ENCODE data around the gene PAQR6. TPM values are rescaled to one million over a fixed set of nuclear protein-coding genes. Genes with fewer than 3 reads are reported as not detected.

Gene PAQR6
- total RNA-seq, 1 donor = 0.43 TPM

DNA sequence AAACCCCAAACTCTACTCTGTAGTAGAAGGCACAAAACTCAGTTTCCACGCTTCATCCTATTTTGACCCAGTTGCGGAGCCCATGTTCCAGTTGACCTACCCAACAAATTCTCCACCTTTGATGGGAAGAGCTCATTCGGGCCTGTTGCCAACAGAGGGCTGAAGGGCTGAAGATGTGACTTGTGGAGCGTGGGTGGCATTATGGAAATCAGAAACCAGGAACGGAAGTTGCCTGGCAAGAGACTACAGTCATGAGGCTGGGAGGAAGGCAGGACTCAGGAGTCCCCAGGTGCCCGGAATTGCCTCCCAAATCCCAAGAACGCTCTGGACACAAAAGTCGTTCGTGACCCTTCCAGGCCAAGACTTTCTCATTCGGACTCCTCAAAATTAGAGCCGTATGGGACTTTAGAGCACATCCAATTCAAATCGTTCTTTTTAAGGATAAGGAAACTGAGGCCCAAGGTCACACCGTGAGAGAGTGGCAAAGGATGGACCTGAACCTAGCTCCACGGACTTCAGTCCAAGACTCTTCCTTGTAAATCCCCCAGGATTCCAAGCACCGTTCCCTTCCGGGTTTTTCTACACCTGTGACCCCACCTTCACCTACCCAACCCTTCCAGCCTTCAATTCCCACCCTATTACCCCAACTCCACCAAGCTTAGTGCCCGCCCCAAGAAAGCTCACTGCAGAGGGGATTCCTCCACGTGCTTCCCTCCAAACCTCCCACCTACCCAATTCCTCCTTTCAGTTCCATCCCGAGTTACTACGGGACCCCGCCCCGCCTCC is 34.0 kb upstream of the PAQR6 start:
- peak overlapping the region; percentile 71 for H3K4me3 ChIP-seq (ENCODE audit: low read depth, low read length)
- DNase-seq (ENCODE audit: low read depth) = no peak
- TF ChIP-seq, protein P1, sequence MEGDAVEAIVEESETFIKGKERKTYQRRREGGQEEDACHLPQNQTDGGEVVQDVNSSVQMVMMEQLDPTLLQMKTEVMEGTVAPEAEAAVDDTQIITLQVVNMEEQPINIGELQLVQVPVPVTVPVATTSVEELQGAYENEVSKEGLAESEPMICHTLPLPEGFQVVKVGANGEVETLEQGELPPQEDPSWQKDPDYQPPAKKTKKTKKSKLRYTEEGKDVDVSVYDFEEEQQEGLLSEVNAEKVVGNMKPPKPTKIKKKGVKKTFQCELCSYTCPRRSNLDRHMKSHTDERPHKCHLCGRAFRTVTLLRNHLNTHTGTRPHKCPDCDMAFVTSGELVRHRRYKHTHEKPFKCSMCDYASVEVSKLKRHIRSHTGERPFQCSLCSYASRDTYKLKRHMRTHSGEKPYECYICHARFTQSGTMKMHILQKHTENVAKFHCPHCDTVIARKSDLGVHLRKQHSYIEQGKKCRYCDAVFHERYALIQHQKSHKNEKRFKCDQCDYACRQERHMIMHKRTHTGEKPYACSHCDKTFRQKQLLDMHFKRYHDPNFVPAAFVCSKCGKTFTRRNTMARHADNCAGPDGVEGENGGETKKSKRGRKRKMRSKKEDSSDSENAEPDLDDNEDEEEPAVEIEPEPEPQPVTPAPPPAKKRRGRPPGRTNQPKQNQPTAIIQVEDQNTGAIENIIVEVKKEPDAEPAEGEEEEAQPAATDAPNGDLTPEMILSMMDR (IDR thresholded peaks at IDR 0.05; ENCODE audit: insufficient read depth, low read depth, low read length) = no peak

DNA sequence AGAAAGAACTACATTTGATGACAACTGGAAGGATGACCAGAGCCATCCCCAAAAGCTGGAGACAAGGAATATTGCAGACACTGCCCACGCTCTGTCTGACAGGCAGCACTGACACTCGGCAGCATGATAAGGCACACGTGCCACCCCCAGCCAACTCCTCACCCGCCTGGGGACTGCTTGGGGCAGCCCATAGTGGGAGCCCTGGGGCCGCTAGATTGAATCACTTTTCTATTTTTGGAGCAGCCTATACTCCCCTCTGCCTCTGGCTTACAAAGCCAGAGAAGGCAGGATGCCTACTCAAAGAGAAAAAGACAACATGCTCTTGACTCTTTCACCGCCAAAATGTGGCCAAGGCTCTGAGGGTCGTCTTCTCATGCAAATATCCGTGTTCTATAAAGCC is 33.4 kb upstream of the PAQR6 start:
- TF ChIP-seq, protein P1 (IDR thresholded peaks at IDR 0.05; ENCODE audit: insufficient read depth, low read depth, low read length) = no peak
- DNase-seq (ENCODE audit: low read depth) = no peak
- H3K4me3 ChIP-seq (ENCODE audit: low read depth, low read length) = peak overlapping the region; percentile 71

DNA sequence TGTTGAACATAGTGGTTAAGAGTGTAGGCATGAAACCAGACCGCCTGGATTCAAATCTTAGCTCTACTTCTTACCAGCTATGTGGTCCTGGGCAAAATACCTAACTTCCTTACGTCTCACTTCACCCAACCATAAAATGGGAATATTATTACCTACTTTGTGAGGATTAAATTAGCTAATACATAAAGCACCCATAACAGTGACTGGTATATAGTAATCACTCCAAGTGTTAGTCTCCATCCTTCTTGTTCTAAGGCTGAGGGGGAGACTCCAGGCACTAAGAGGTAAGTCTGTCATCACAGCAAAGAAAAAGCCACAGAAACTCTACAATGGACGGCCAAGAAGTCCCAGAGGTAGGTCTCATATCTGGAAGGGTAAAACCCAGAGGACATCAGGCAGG is 32.0 kb upstream of the PAQR6 start:
- TF ChIP-seq, protein P1 (IDR thresholded peaks at IDR 0.05; ENCODE audit: insufficient read depth, low read depth, low read length) = no peak
- DNase-seq (ENCODE audit: low read depth) = no peak
- H3K4me3 ChIP-seq (ENCODE audit: low read depth, low read length) = no peak overlapping the region

DNA sequence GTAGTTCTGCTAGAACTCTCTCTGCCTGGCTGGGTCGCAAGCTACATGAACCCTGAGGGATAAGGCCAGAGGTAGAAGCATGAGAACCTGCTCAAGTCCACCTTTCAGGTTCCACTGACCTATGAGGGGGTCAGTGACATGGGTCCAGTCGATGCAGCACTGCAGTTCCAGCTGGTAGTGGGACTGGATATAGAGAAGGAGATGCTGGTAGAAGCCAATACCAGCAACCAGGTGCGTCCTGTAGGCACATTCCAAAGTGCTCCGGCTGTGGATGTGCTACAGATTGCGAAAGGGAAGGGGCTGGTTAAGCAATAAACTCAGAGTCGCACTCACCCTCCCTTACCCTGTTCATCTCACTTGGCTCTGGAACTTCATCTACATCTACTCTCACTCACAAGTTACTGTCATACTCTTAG is 29.1 kb upstream of the PAQR6 start:
- no peak overlapping the region for H3K4me3 ChIP-seq (ENCODE audit: low read depth, low read length)
- peak; percentile 60 for DNase-seq (ENCODE audit: low read depth)
- TF ChIP-seq, protein P1 (IDR thresholded peaks at IDR 0.05; ENCODE audit: insufficient read depth, low read depth, low read length) = no peak

DNA sequence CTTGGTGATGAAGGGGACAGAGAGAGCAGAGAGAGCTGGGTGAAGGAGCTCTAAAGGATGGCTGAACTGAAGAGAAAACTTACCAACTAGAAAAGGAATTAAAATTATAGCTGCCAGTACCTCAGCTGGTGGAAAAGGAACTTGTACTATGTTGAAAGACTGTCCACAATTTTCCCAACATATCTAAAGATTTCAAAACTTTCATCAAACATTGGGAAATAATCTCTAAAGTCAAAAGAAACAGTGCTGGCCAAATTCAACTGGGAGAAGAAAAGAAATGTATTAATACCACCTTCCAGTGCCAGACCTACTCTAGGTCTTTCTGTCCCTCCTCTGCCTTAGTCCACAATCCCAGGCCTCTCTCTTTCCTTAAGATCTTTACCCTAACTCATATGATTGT is 28.7 kb upstream of the PAQR6 start:
- TF ChIP-seq, protein P1 (IDR thresholded peaks at IDR 0.05; ENCODE audit: insufficient read depth, low read depth, low read length) = no peak
- DNase-seq (ENCODE audit: low read depth) = peak; percentile 58
- no peak overlapping the region for H3K4me3 ChIP-seq (ENCODE audit: low read depth, low read length)

DNA sequence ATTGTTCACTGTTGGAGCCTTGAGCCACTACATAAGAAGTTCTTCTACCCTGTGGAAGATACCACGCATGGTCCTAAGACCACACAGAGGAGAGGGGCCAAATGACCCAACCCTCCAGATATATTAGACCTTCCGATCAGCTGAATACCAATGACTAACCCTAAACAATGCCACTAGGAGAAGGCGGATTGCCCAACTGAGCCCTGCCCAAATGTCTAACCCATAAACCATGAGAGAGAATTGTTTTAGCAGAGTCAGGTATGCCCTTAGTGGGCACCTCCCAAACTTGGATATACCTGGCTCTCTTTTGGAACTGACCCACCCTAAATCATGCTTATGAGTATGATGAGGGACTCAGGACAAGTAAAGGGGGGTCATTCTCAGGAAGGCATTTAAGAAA is 22.5 kb upstream of the PAQR6 start:
- DNase-seq (ENCODE audit: low read depth) = no peak
- TF ChIP-seq, protein P1 (IDR thresholded peaks at IDR 0.05; ENCODE audit: insufficient read depth, low read depth, low read length) = no peak
- no peak overlapping the region for H3K4me3 ChIP-seq (ENCODE audit: low read depth, low read length)

DNA sequence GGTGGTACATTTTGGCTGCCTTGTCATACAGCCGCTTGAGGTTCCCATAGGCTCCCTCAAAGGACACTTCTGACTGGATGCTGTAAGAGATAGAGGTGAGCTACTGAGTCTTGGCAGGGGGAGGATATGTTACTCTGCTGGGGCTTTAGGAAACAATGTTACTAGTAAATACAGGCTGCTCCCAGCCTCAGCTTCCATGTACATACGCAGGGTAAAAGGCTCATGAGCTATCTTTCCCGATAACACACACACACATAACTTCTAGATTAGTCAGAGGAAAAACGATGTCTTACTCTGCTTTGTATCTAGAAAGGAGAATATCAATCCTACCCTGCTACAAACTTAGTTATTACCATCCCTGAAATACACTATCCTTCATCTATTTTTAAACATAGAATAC is 20.5 kb upstream of the PAQR6 start:
- TF ChIP-seq, protein P1 (IDR thresholded peaks at IDR 0.05; ENCODE audit: insufficient read depth, low read depth, low read length) = no peak
- no peak for DNase-seq (ENCODE audit: low read depth)
- no peak overlapping the region for H3K4me3 ChIP-seq (ENCODE audit: low read depth, low read length)

All from fibroblast of villous mesenchyme (primary cell).